GM21381 (cell line): Measurements from ENCODE around the gene HEATR1.
"Not testable (repeated sequence)": the region's sequence is repeated elsewhere in the genome, so short reads cannot be mapped to it uniquely, and the experiment has no call there.

Experiments
- ATAC-seq: cut with Tn5 transposase; IDR thresholded peaks from one replicate; pipeline ENCODE4 v1.9.1; 2021; ENCODE audit warnings: mild to moderate bottlenecking, moderate library complexity; ENCODE audit not compliant: unreplicated experiment

Gene HEATR1

GRCh38 chr1:236511735-236512418, 92.4 kb downstream of the HEATR1 start:
- ATAC-seq, result no peak

- no peak for ATAC-seq
Observed at GRCh38 chr1:236509647-236510401, 94.5 kb downstream of the HEATR1 start.

GRCh38 chr1:236509203-236509602, 95.1 kb downstream of the HEATR1 start:
- ATAC-seq, result no peak

DNA sequence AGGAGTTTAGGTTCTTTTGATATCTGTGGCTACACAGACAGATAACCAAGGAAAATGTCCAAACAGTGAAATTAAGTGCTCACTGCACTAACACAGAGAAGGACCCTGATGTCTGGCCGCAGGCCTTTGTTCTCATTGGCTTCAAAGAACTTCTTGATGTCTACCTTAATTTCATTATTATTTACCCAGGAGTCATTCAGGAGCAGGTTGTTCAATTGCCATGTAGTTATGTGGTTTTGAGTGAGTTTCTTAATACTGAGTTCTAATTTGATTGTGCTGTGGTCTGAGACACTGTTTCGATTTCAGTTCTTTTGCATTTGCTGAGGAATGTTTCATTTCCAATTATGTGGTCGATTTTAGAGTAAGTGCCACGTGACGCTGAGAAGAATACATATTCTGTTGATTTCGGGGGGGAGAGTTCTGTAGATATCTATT, 95.7 kb downstream of the HEATR1 start:
- no peak for ATAC-seq

DNA sequence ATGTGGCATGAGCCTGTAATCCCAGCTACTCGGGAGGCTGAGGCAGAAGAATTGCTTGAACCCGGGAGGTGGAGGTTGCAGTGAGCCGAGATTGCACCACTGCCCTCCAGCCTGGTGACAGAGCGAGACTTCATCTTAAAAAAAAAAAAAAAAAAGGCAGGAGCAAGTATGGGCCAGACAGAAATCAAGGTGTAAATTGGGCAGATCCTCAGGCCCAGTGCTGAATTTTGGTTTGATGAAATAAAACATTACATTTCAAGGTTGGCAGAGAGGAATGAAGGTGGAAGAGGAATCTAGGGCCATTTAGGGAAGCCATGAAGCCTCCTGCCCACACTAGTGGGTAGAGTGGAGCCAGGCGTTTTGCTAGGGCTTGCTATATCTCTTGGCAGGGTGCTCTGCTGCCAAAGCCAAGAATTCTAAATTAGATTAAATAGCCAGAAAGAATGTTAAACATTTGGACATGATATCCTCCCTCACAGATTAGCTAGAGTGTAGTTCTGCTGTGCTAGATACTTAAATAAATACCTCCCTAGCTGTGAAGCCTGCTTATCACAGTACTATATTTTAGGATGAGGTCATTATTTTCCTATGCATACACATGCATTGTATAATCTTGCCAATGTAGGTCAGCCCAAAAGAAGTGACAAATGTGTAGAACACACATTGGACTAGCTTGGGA, 97.2 kb downstream of the HEATR1 start:
- no peak for ATAC-seq

DNA sequence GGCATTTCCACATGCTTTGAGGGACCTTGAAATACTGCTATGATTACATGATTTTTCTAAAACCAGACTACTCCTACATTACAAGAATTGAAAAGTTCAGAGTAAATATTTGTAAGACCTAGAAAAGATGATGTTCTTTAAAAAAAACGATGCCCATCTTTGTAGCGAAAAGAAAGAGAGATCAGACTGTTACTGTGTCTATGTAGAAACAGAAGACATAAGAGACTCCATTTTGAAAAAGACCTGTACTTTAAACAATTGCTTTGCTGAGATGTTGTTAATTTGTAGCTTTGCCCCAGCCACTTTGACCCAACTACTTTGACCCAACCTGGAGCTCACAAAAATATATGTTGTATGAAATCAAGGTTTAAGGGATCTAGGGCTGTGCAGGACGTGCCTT, 100.0 kb downstream of the HEATR1 start:
- ATAC-seq, result not testable (repeated sequence)

DNA sequence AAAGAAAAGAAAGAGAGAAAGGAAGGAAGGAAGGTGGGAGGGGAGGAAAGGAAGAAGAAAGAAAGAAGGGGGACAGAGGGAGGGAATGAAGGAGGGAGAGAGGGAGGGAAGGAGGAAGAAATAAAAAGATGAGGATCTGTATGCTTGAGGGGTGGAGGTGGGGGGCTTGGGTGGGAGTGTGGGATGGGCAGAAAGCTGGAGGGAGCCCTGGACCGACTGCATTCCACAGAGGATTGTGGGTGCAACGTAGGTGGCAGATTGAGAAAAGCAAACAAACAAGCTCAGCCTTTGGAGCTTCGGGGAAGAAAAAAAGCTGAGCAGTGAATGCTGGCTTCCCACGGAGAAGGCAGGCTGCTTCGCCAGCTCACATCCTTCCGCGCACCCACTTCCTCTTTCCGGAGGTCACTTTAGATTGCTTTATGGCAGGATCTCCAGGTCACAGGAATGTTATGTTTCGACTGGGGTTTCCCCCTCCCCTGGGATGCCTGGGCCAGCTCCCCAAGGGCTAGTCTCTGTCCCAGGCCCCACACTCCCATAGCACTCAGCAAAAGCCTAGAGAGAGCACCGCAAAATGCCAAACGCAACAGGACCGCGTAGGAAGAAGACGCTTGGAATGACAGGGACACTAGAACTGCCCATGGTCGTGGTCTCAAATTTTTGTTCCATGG, 101.2 kb downstream of the HEATR1 start:
- ATAC-seq, result no peak

DNA sequence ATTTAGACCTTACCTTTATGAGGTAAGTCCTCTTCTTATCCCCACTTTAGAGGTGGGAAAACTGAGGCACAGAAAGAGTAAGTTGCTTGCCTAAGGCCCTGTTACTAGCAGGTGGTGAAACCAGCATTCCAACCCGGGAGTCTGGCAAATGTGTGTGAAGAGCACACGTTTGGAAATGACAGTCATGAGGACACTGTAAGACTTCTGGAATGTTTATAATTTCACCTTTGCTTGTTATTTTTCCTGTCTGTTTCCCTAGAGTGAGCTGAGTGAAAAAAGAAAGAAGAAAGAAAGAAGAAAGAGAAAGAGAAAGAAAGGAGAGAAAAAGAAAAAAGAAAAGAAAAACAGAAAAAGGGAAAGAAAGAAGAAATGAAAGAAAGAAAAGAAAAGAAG, 101.7 kb downstream of the HEATR1 start:
- no peak for ATAC-seq

- ATAC-seq, result no peak
Observed at GRCh38 chr1:236501093-236501492, 103.2 kb downstream of the HEATR1 start.
